Astrocyte (in vitro differentiated cells and primary cell): Measurements from ENCODE around the gene GYS1.
"Not testable (repeated sequence)": the region's sequence is repeated elsewhere in the genome, so short reads cannot be mapped to it uniquely, and the experiment has no call there.

Experiments used
- EZH2 ChIP-seq: IDR thresholded peaks from 2 replicates; pipeline ENCODE4 v1.6.1; 2012; ENCODE audit warnings: mild to moderate bottlenecking, low read length, inconsistent platforms; ENCODE audit not compliant: insufficient read depth
- TF ChIP-seq, protein P1 (sequence below): IDR thresholded peaks from 2 replicates; pipeline ENCODE4 v1.5.1; 2011; ENCODE audit warnings: low read depth, mild to moderate bottlenecking, inconsistent platforms, low read length, moderate library complexity; ENCODE audit not compliant: insufficient read depth

DNA sequence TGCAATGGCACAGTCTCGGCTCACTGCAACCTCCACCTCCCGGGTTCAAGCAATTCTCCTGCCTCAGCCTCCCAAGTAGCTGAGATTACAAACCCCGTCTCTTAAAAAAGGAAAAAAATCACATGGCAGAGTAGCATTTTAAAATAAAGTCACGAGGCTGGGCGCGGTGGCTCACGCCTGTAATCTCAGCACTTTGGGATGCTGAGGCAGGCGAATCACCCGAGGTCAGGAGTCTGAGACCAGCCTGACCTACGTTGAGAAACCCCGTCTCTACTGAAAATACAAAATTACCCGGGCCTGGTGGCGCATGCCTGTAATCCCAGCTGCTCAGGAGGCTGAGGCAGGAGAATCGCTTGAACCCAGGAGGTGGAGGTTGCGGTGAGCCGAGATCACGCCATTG, 65.4 kb downstream of the GYS1 start:
- not testable (repeated sequence) for TF ChIP-seq EZH2
- TF ChIP-seq, protein P1, sequence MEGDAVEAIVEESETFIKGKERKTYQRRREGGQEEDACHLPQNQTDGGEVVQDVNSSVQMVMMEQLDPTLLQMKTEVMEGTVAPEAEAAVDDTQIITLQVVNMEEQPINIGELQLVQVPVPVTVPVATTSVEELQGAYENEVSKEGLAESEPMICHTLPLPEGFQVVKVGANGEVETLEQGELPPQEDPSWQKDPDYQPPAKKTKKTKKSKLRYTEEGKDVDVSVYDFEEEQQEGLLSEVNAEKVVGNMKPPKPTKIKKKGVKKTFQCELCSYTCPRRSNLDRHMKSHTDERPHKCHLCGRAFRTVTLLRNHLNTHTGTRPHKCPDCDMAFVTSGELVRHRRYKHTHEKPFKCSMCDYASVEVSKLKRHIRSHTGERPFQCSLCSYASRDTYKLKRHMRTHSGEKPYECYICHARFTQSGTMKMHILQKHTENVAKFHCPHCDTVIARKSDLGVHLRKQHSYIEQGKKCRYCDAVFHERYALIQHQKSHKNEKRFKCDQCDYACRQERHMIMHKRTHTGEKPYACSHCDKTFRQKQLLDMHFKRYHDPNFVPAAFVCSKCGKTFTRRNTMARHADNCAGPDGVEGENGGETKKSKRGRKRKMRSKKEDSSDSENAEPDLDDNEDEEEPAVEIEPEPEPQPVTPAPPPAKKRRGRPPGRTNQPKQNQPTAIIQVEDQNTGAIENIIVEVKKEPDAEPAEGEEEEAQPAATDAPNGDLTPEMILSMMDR, result not testable (repeated sequence)
